PC-9 (cell line): ENCODE data around the gene PFKP. TPM values are rescaled to one million over a fixed set of nuclear protein-coding genes. Genes with fewer than 3 reads are reported as not detected.
"Not testable (repeated sequence)": the region's sequence is repeated elsewhere in the genome, so short reads cannot be mapped to it uniquely, and the experiment has no call there.

Source experiments
- BruUV-seq: library from RNA; stranded (reverse); fragments of 400-500 nt; replicated peaks from 2 replicates; lab custom pipeline; 2021; lab: Mats Ljungman, UMichigan
- CTCF ChIA-PET: fragments of 300-600 bp; sonication (Branson Sonifier 250); formaldehyde crosslinking; loops from one replicate; lab custom pipeline; 2022; ENCODE audit warnings: antibody characterized with exemption; lab: Charles Lee
- POLR2A ChIA-PET: fragments of 300-600 bp; sonication (Branson Sonifier 250); formaldehyde crosslinking; loops from one replicate; lab custom pipeline; 2022; ENCODE audit warnings: antibody characterized with exemption; ENCODE audit not compliant: unreplicated experiment; lab: Charles Lee
- DNase-seq, 2 experiments: peaks; one replicate each; pipeline versions ENCODE4 v3.0.0 to v3.0.0-alpha.2; 2015 to 2022; ENCODE audit warnings: mixed read lengths in 1 of 2
- H2AFZ ChIP-seq: fragments of 200-600 bp; sonication (generic); 2 replicates; pipeline ENCODE4 v1.8.1; 2017; ENCODE audit warnings: antibody characterized with exemption
- H3F3A ChIP-seq: fragments of 200-600 bp; sonication (generic); 2 replicates; pipeline ENCODE4 v1.8.1; 2017; ENCODE audit warnings: antibody characterized with exemption, mild to moderate bottlenecking, low read depth; ENCODE audit not compliant: insufficient read depth
- H3K27ac ChIP-seq: fragments of 200-600 bp; sonication (generic); 2 replicates; pipeline ENCODE4 v1.6.1; 2016; ENCODE audit warnings: mixed run types
- H3K27me3 ChIP-seq: fragments of 200-600 bp; sonication (generic); 2 replicates; pipeline ENCODE4 v1.6.1; 2016; ENCODE audit warnings: low read depth, mixed run types; ENCODE audit not compliant: insufficient read depth
- H3K36me3 ChIP-seq: fragments of 200-600 bp; sonication (generic); 2 replicates; pipeline ENCODE4 v1.6.1; 2016; ENCODE audit warnings: low read depth, mixed run types
- H3K4me1 ChIP-seq: fragments of 200-600 bp; sonication (generic); replicated peaks from 2 replicates; pipeline ENCODE4 v1.6.1; 2016; ENCODE audit warnings: mixed run types; ENCODE audit not compliant: insufficient read depth
- H3K4me2 ChIP-seq: fragments of 200-600 bp; sonication (generic); 2 replicates; pipeline ENCODE4 v1.6.1; 2017; ENCODE audit warnings: mixed run types
- H3K4me3 ChIP-seq: fragments of 200-600 bp; sonication (generic); 2 replicates; pipeline ENCODE4 v1.6.1; 2016; ENCODE audit warnings: mixed run types
- H3K79me2 ChIP-seq: fragments of 200-600 bp; sonication (generic); 2 replicates; pipeline ENCODE4 v1.6.1; 2017; ENCODE audit warnings: low read depth, mixed run types
- H3K9me2 ChIP-seq: fragments of 200-600 bp; sonication (generic); 2 replicates; pipeline ENCODE4 v1.8.1; 2017; ENCODE audit warnings: mild to moderate bottlenecking; ENCODE audit not compliant: insufficient read depth
- H3K9me3 ChIP-seq: fragments of 200-600 bp; sonication (generic); 2 replicates; pipeline ENCODE4 v1.8.1; 2016; ENCODE audit warnings: low read depth; ENCODE audit not compliant: insufficient read depth
- H4K20me1 ChIP-seq: fragments of 200-600 bp; sonication (generic); 2 replicates; pipeline ENCODE4 v1.8.1; 2017; ENCODE audit not compliant: insufficient read depth
- CTCF ChIP-seq: fragments of 200-600 bp; sonication (generic); conservative IDR thresholded peaks from 2 replicates; pipeline ENCODE4 v1.6.1; 2017; ENCODE audit warnings: mixed run types, antibody characterized with exemption, mild to moderate bottlenecking, moderate library complexity
- EZH2 ChIP-seq: fragments of 200-600 bp; sonication (generic); IDR thresholded peaks from 2 replicates; pipeline ENCODE4 v1.8.0; 2017; ENCODE audit warnings: antibody characterized with exemption, low read depth
- intact Hi-C: fragments of 100-400 bp; cut with micrococcal nuclease; formaldehyde crosslinking; loops from one replicate; pipeline ENCODE4 v1.10.0; 2022; ENCODE audit not compliant: unreplicated experiment
- total RNA-seq: library from RNA; stranded (reverse); gene quantifications from 2 replicates; pipeline ENCODE4 v1.2.3, GENCODE V29; 2021

The PFKP gene
- total RNA-seq, 1 experiment from 2014 or later, result 234 TPM

- no peaks in the 10 kb centered on the region for H3K79me2 ChIP-seq
- no peaks in the 10 kb centered on the region for H3K36me3 ChIP-seq
- H3K27ac ChIP-seq, result no peak overlapping the region
- no peak overlapping the region for H3K4me2 ChIP-seq
- no peak overlapping the region for H3K4me3 ChIP-seq
- no TSS peak for BruUV-seq
- ChIA-PET POLR2A (no interaction called here), CTCF (no interaction called here)
- DNase-seq, result no peak
- H3F3A ChIP-seq, result no peaks in the 10 kb centered on the region
- no peaks in the 10 kb centered on the region for H3K4me1 ChIP-seq
- H3K27me3 ChIP-seq, result no peaks in the 10 kb centered on the region
- no peak overlapping the region for H2AFZ ChIP-seq
- H3K9me3 ChIP-seq, result no peaks in the 10 kb centered on the region
- TF ChIP-seq CTCF (no peak), EZH2 (no peak)
- no peaks in the 10 kb centered on the region for H4K20me1 ChIP-seq
- H3K9me2 ChIP-seq, result no peaks in the 10 kb centered on the region
- intact Hi-C loops, result no loop called here
Measured at GRCh38 chr10:3105166-3105565, 37.8 kb downstream of the PFKP start.

- no peak overlapping the region for H3K4me3 ChIP-seq
- H3K9me3 ChIP-seq, result no peaks in the 10 kb centered on the region
- CTCF ChIA-PET, result no interaction called here
- no peak overlapping the region for H3K4me2 ChIP-seq
- H3K27me3 ChIP-seq, result no peaks in the 10 kb centered on the region
- H3K4me1 ChIP-seq, result no peaks in the 10 kb centered on the region
- peaks cover 4% of the 10 kb centered on the region; the same call in 1 of the 2 replicates for H3F3A ChIP-seq
- no peak overlapping the region for H2AFZ ChIP-seq
- H3K27ac ChIP-seq, result no peak overlapping the region
- H3K36me3 ChIP-seq, result no peaks in the 10 kb centered on the region
- H3K9me2 ChIP-seq, result no peaks in the 10 kb centered on the region
- BruUV-seq, result no TSS peak
- intact Hi-C loops, result loop anchor here (2.0 kb wide), 1 partner anchor 59 kb away; no protein-coding TSS in a partner anchor
- DNase-seq, result no peak
- H4K20me1 ChIP-seq, result peaks cover 5% of the 10 kb centered on the region; the same call in 1 of the 2 replicates
- TF ChIP-seq EZH2 (no peak), CTCF (no peak)
- H3K79me2 ChIP-seq, result no peaks in the 10 kb centered on the region
- POLR2A ChIA-PET, result no interaction called here
Measured at GRCh38 chr10:3105905-3106304, 38.6 kb downstream of the PFKP start.

- H3F3A ChIP-seq, H3K4me1 ChIP-seq, H3K4me3 ChIP-seq, POLR2A ChIA-PET, H3K36me3 ChIP-seq, H3K4me2 ChIP-seq, BruUV-seq, H4K20me1 ChIP-seq, H3K9me3 ChIP-seq, H3K27me3 ChIP-seq, H3K79me2 ChIP-seq, CTCF ChIA-PET, H2AFZ ChIP-seq, DNase-seq, H3K27ac ChIP-seq, H3K9me2 ChIP-seq: not testable (repeated sequence)
- intact Hi-C loops, result loop anchor here (2.0 kb wide), 1 partner anchor 60 kb away; no protein-coding TSS in a partner anchor
Measured at GRCh38 chr10:3106328-3106727, 39.0 kb downstream of the PFKP start.

GRCh38 chr10:3106928-3107425 lies 39.6 kb downstream of the PFKP start:
- no peaks in the 10 kb centered on the region for H3K36me3 ChIP-seq
- no peaks in the 10 kb centered on the region for H3K79me2 ChIP-seq
- intact Hi-C loops, result loop anchor here (1.0 to 2.0 kb wide), 4 partner anchors 12 to 60 kb away; no protein-coding TSS in a partner anchor
- ChIA-PET CTCF (no interaction called here), POLR2A (interaction anchor here (0.6 to 0.7 kb wide), 3 partner anchors 12 to 92 kb away, joined by 3 to 6 read pairs (median 5); no protein-coding TSS in a partner anchor)
- H2AFZ ChIP-seq, result no peak overlapping the region
- no peak for TF ChIP-seq CTCF
- TF ChIP-seq EZH2, result no peak
- BruUV-seq, result TSS peak; percentile 65
- no peak overlapping the region for H3K4me3 ChIP-seq
- H3K4me2 ChIP-seq, result no peak overlapping the region
- peaks cover 4% of the 10 kb centered on the region; the same call in 1 of the 2 replicates for H3F3A ChIP-seq
- peaks cover 7% of the 10 kb centered on the region; the same call in 1 of the 2 replicates for H4K20me1 ChIP-seq
- H3K27me3 ChIP-seq, result no peaks in the 10 kb centered on the region
- no peak overlapping the region for H3K27ac ChIP-seq
- no peaks in the 10 kb centered on the region for H3K9me3 ChIP-seq
- H3K4me1 ChIP-seq, result no peaks in the 10 kb centered on the region
- no peak for DNase-seq
- no peaks in the 10 kb centered on the region for H3K9me2 ChIP-seq
